ENCODE measurements around the gene RNF220.

DNA sequence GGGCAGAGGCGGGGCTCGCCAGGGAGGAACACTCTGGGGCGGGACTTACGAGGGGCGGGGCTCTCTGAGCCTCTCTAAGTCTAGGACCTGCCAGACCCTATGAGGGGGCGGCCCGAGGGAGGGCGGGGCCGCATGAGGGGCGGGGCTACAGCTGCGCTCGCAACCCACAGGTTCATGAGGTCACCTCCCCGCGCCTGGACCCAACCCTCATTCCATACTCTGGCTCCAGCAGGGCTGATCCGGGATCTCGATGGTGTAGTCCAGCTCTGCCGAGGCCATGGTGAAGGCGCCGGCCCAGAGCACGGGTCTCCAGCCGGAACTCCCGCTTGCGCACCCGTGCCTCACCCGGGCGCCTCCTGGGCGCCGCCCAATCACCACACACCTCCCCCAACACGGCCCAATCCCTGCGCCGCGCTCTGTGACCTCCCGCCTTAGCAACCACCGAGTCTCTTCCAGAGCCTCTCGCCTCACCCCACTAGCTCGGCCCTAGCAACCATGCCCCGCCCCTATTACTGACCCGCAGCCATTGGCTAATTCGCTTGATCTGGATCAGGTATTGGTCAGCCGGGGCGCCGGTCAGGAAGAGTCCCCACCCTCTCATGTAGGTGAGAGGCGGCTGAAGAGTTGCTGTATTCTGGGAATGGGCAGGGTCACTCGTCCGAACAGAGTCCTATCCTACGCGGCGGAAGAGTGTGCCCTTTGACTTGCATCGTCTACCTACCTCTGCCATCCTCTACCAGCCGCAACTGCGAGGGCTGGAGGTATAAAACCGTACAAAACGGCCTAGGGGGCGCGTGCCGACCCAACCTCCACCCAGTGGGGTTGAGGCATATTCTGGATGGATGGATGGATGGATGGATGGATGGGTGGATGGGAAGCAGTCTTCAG is 269.3 kb downstream of the RNF220 start, which contains the start of the genes ARMH1 and TMEM53:
- TF ChIP-seq EZH2 (IDR thresholded peaks at IDR 0.05), result no peak
- TF ChIP-seq FOXP2 (optimal IDR thresholded peaks at IDR 0.05; ENCODE audit: control extremely low read depth, extremely low read length, insufficient read depth), result no peak
- peak; percentile 45; the same call in 1 of the 2 replicates for TF ChIP-seq POLR2AphosphoS5 (IDR thresholded peaks at IDR 0.05; ENCODE audit: borderline replicate concordance, low read depth, low read length)

Data from SK-N-MC (cell line).